ENCODE data around the gene DCUN1D1.

The DCUN1D1 gene

DNA sequence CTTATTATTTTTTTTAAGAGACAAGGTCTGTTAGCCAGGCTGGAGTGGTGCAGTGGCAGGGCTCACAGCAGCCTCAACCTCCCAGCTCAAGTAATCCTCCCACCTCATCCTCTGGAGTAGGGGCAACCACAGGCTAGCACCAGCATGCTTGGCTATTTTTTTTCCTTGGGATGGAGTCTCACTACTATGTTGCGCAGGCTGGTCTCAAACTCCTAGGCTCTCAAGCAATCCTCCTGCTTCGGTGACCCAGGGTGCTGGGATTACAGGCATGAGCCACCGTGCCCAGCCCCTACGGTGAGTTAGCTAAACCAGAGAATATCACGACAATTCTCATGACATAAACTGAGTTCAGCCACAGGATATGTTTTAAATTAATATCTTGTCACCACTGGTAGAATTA, 2.0 kb downstream of the DCUN1D1 start:
- TF ChIP-seq, protein P1, sequence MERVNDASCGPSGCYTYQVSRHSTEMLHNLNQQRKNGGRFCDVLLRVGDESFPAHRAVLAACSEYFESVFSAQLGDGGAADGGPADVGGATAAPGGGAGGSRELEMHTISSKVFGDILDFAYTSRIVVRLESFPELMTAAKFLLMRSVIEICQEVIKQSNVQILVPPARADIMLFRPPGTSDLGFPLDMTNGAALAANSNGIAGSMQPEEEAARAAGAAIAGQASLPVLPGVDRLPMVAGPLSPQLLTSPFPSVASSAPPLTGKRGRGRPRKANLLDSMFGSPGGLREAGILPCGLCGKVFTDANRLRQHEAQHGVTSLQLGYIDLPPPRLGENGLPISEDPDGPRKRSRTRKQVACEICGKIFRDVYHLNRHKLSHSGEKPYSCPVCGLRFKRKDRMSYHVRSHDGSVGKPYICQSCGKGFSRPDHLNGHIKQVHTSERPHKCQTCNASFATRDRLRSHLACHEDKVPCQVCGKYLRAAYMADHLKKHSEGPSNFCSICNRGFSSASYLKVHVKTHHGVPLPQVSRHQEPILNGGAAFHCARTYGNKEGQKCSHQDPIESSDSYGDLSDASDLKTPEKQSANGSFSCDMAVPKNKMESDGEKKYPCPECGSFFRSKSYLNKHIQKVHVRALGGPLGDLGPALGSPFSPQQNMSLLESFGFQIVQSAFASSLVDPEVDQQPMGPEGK (CRISPR knock-in tag; IDR thresholded peaks at IDR 0.05; ENCODE audit: borderline replicate concordance), result no peak
- no peak for TF ChIP-seq ZFP3 (CRISPR knock-in tag; IDR thresholded peaks at IDR 0.05)
- no peak for TF ChIP-seq PPARA (CRISPR knock-in tag; IDR thresholded peaks at IDR 0.05; ENCODE audit: borderline replicate concordance)
- no peak for TF ChIP-seq GLIS3 (CRISPR knock-in tag; IDR thresholded peaks at IDR 0.05)
- TF ChIP-seq RARB (CRISPR knock-in tag; IDR thresholded peaks at IDR 0.05), result no peak
- TF ChIP-seq OSR1 (CRISPR knock-in tag; IDR thresholded peaks at IDR 0.05), result no peak
- no peak for TF ChIP-seq ZNF70 (CRISPR knock-in tag; IDR thresholded peaks at IDR 0.05)
- no peak for TF ChIP-seq ESRRG (CRISPR knock-in tag; IDR thresholded peaks at IDR 0.05)
- TF ChIP-seq BACH2 (CRISPR knock-in tag; IDR thresholded peaks at IDR 0.05; ENCODE audit: borderline replicate concordance), result no peak
- TF ChIP-seq ZC3H10 (CRISPR knock-in tag; IDR thresholded peaks at IDR 0.05), result no peak
- TF ChIP-seq ZNF565 (CRISPR knock-in tag; conservative IDR thresholded peaks at IDR 0.05; ENCODE audit: low read depth), result no peak
- no peak for TF ChIP-seq TOX (CRISPR knock-in tag; IDR thresholded peaks at IDR 0.05; ENCODE audit: borderline replicate concordance)
- no peak for ATAC-seq

DNA sequence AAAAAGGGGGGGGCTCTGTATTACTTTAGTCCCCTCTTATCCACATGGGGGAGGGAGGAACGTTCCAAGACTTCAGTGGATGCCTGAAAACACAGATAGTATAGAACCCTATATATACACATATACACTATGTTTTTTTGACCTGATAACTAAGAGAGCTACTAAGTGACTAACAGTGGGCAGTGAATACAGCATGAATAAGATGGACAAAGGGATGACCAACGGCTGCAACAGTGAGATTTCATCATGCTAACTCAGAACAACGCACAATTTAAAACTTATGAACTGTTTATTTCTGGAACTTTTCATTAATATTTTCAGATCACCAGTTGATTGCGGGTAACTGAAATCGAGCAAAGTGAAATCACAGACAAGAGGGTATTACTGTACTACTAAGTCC, 7.3 kb downstream of the DCUN1D1 start:
- ATAC-seq, result no peak
- TF ChIP-seq ZNF565 (CRISPR knock-in tag; conservative IDR thresholded peaks at IDR 0.05; ENCODE audit: low read depth) (no peak), TOX (CRISPR knock-in tag; IDR thresholded peaks at IDR 0.05; ENCODE audit: borderline replicate concordance) (no peak), ISL1 (CRISPR knock-in tag; IDR thresholded peaks at IDR 0.05) (no peak), PPARA (CRISPR knock-in tag; IDR thresholded peaks at IDR 0.05; ENCODE audit: borderline replicate concordance) (no peak), ZFP3 (CRISPR knock-in tag; IDR thresholded peaks at IDR 0.05) (no peak), GLIS3 (CRISPR knock-in tag; IDR thresholded peaks at IDR 0.05) (no peak), ZNF70 (CRISPR knock-in tag; IDR thresholded peaks at IDR 0.05) (no peak), OSR1 (CRISPR knock-in tag; IDR thresholded peaks at IDR 0.05) (no peak), BACH2 (CRISPR knock-in tag; IDR thresholded peaks at IDR 0.05; ENCODE audit: borderline replicate concordance) (no peak)

DNA sequence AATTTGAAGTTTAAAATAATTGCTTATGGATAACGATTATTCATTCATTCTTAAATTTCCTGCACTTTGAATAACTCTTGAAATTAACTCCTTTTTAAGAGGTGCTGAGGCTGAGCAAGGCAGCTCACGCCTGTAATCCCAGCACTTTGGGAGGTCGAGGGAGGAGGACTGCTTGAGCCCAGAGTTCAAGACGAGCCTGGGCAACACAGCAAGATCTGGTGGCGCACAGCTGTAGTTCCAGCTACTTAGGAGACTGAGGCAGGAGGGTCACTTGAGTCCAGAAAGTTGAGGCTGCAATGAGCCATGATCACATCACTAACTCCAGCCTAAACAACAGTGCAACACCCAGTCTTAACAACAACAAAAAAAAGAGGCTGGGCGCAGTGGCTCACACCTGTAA, 8.0 kb downstream of the DCUN1D1 start:
- TF ChIP-seq RARB (CRISPR knock-in tag; IDR thresholded peaks at IDR 0.05) (no peak), OSR1 (CRISPR knock-in tag; IDR thresholded peaks at IDR 0.05) (no peak), BACH2 (CRISPR knock-in tag; IDR thresholded peaks at IDR 0.05; ENCODE audit: borderline replicate concordance) (no peak), ZFP3 (CRISPR knock-in tag; IDR thresholded peaks at IDR 0.05) (no peak), ZNF70 (CRISPR knock-in tag; IDR thresholded peaks at IDR 0.05) (no peak)
- TF ChIP-seq, protein P2, sequence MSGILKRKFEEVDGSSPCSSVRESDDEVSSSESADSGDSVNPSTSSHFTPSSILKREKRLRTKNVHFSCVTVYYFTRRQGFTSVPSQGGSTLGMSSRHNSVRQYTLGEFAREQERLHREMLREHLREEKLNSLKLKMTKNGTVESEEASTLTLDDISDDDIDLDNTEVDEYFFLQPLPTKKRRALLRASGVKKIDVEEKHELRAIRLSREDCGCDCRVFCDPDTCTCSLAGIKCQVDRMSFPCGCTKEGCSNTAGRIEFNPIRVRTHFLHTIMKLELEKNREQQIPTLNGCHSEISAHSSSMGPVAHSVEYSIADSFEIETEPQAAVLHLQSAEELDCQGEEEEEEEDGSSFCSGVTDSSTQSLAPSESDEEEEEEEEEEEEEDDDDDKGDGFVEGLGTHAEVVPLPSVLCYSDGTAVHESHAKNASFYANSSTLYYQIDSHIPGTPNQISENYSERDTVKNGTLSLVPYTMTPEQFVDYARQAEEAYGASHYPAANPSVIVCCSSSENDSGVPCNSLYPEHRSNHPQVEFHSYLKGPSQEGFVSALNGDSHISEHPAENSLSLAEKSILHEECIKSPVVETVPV (CRISPR knock-in tag; IDR thresholded peaks at IDR 0.05), result no peak
- no peak for ATAC-seq

DNA sequence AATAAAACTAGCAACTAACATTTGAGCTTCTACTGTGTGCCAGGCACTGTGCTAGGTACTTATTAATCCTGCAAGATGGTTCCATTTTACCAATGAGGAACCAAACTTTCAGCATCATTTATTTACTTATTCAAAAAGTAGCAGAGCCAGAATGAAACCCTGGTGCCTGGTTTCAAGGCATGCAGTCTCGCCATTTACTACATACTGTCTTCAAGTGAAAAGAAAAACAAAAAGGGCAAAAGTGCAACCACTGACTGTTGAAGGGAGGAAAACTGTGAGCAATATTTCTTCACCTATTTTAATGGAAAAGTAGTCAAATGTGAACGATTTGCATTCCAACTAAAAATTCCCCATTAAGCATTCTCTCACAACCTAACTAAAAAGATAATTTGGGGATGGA, 8.7 kb downstream of the DCUN1D1 start:
- TF ChIP-seq ZC3H10 (CRISPR knock-in tag; IDR thresholded peaks at IDR 0.05) (no peak), PPARA (CRISPR knock-in tag; IDR thresholded peaks at IDR 0.05; ENCODE audit: borderline replicate concordance) (no peak), ZNF565 (CRISPR knock-in tag; conservative IDR thresholded peaks at IDR 0.05; ENCODE audit: low read depth) (no peak), ZFP3 (CRISPR knock-in tag; IDR thresholded peaks at IDR 0.05) (no peak), ZFP30 (CRISPR knock-in tag; IDR thresholded peaks at IDR 0.05) (no peak), ZNF70 (CRISPR knock-in tag; IDR thresholded peaks at IDR 0.05) (no peak), TCF4 (CRISPR knock-in tag; IDR thresholded peaks at IDR 0.05; ENCODE audit: borderline replicate concordance) (no peak), ISL1 (CRISPR knock-in tag; IDR thresholded peaks at IDR 0.05) (no peak), BACH2 (CRISPR knock-in tag; IDR thresholded peaks at IDR 0.05; ENCODE audit: borderline replicate concordance) (no peak), GLIS3 (CRISPR knock-in tag; IDR thresholded peaks at IDR 0.05) (no peak), ARNTL (CRISPR knock-in tag; IDR thresholded peaks at IDR 0.05; ENCODE audit: borderline replicate concordance, low read depth) (no peak), SNAI2 (CRISPR knock-in tag; IDR thresholded peaks at IDR 0.05) (no peak), OSR1 (CRISPR knock-in tag; IDR thresholded peaks at IDR 0.05) (no peak), ZNF8 (CRISPR knock-in tag; IDR thresholded peaks at IDR 0.05) (no peak), RARB (CRISPR knock-in tag; IDR thresholded peaks at IDR 0.05) (no peak)
- TF ChIP-seq, protein P3, sequence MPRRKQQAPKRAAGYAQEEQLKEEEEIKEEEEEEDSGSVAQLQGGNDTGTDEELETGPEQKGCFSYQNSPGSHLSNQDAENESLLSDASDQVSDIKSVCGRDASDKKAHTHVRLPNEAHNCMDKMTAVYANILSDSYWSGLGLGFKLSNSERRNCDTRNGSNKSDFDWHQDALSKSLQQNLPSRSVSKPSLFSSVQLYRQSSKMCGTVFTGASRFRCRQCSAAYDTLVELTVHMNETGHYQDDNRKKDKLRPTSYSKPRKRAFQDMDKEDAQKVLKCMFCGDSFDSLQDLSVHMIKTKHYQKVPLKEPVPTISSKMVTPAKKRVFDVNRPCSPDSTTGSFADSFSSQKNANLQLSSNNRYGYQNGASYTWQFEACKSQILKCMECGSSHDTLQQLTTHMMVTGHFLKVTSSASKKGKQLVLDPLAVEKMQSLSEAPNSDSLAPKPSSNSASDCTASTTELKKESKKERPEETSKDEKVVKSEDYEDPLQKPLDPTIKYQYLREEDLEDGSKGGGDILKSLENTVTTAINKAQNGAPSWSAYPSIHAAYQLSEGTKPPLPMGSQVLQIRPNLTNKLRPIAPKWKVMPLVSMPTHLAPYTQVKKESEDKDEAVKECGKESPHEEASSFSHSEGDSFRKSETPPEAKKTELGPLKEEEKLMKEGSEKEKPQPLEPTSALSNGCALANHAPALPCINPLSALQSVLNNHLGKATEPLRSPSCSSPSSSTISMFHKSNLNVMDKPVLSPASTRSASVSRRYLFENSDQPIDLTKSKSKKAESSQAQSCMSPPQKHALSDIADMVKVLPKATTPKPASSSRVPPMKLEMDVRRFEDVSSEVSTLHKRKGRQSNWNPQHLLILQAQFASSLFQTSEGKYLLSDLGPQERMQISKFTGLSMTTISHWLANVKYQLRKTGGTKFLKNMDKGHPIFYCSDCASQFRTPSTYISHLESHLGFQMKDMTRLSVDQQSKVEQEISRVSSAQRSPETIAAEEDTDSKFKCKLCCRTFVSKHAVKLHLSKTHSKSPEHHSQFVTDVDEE (CRISPR knock-in tag; IDR thresholded peaks at IDR 0.05), result no peak
- TF ChIP-seq, protein P1 (CRISPR knock-in tag; IDR thresholded peaks at IDR 0.05; ENCODE audit: borderline replicate concordance), result no peak
- TF ChIP-seq, protein P4, sequence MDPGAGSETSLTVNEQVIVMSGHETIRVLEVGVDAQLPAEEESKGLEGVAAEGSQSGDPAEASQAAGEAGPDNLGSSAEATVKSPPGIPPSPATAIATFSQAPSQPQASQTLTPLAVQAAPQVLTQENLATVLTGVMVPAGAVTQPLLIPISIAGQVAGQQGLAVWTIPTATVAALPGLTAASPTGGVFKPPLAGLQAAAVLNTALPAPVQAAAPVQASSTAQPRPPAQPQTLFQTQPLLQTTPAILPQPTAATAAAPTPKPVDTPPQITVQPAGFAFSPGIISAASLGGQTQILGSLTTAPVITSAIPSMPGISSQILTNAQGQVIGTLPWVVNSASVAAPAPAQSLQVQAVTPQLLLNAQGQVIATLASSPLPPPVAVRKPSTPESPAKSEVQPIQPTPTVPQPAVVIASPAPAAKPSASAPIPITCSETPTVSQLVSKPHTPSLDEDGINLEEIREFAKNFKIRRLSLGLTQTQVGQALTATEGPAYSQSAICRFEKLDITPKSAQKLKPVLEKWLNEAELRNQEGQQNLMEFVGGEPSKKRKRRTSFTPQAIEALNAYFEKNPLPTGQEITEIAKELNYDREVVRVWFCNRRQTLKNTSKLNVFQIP (CRISPR knock-in tag; IDR thresholded peaks at IDR 0.05; ENCODE audit: borderline replicate concordance, low read depth), result no peak
- TF ChIP-seq, protein P2 (CRISPR knock-in tag; IDR thresholded peaks at IDR 0.05), result no peak
- ATAC-seq, result no peak

All from SK-N-SH treated with all-trans-retinoic acid at 6 μM for 48 hours (cell line).